ENCODE measurements around the gene COL3A1. TPM values are rescaled to one million over a fixed set of nuclear protein-coding genes. Genes with fewer than 3 reads are reported as not detected.

The COL3A1 gene
- total RNA-seq, 4 donors from 2014 or later: 211 to 408 (median 347) TPM

DNA sequence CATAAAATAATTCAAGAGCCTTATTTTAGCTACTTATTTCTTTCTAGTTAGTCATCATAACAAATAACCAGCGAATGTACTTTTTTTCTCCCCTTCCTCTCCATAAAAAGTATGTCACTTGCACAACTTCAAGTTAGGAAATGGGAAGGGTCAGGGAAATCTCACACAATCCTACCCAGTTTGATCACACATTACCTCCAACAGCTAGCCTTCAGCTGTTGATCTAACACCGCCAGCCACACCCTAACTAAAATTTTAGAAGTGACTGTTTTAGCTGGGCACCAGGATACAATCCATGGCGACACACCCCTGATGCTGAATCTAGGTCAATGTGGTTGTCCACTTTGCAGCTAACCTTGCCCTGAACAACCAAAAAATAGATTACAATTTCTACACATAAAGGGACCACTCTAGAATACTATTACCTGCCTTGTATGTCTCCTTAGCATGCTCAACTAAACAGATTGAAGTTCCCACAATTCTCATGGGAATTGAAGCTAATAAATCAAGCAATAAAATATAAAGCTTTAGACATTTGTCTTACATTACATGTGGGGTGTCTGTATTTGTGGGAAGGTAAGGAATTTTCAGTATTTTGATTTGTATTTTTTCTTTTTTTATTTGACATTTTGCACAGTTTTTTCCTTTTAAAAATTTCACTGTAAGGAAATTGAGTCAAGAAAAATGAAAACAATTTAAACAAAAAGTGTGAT, 7.3 kb upstream of the COL3A1 start:
- peak overlapping the region in 3 of 4 donors; percentile 35 to 48 (median 46) for H3K27ac ChIP-seq
- H3K9me3 ChIP-seq: no peaks in the 10 kb centered on the region
- no peak overlapping the region for H3K4me3 ChIP-seq
- ATAC-seq: peak; percentile 52
- no peaks in the 10 kb centered on the region for H3K27me3 ChIP-seq
- TF ChIP-seq POLR2AphosphoS5 (IDR thresholded peaks at IDR 0.05): no peak
- TF ChIP-seq POLR2A (IDR thresholded peaks at IDR 0.05): no peak
- no peak for TF ChIP-seq EP300 (IDR thresholded peaks at IDR 0.05)
- TF ChIP-seq, protein P1, sequence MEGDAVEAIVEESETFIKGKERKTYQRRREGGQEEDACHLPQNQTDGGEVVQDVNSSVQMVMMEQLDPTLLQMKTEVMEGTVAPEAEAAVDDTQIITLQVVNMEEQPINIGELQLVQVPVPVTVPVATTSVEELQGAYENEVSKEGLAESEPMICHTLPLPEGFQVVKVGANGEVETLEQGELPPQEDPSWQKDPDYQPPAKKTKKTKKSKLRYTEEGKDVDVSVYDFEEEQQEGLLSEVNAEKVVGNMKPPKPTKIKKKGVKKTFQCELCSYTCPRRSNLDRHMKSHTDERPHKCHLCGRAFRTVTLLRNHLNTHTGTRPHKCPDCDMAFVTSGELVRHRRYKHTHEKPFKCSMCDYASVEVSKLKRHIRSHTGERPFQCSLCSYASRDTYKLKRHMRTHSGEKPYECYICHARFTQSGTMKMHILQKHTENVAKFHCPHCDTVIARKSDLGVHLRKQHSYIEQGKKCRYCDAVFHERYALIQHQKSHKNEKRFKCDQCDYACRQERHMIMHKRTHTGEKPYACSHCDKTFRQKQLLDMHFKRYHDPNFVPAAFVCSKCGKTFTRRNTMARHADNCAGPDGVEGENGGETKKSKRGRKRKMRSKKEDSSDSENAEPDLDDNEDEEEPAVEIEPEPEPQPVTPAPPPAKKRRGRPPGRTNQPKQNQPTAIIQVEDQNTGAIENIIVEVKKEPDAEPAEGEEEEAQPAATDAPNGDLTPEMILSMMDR (IDR thresholded peaks at IDR 0.05): no peak
- no peaks in the 10 kb centered on the region for H3K36me3 ChIP-seq
- peaks cover 0 to 26% (median 0%) of the 10 kb centered on the region in 3 donors for H3K4me1 ChIP-seq
- 65% methylated on average over 3 of the region's 3 CpGs; no CpG with 5 or more reads in 1 of the 2 donors for WGBS, 2 donors (ENCODE audit: low coverage in 1 of 2)

GRCh38 chr2:188969236-188969635, 4.9 kb upstream of the COL3A1 start:
- Histone ChIP-seq H3K27ac (peak overlapping the region in 3 of 4 donors; percentile 3 to 86 (median 63)), H3K9me3 (no peaks in the 10 kb centered on the region), H3K27me3 (no peaks in the 10 kb centered on the region), H3K4me3 (no peak overlapping the region), H3K36me3 (no peaks in the 10 kb centered on the region), H3K4me1 (peaks cover 0 to 40% (median 8%) of the 10 kb centered on the region in 3 donors)
- peak; percentile 52 for ATAC-seq
- 21 to 32% methylated on average over 3 of the region's 3 CpGs for WGBS, 2 donors (ENCODE audit: low coverage in 1 of 2)
- no peak for TF ChIP-seq POLR2AphosphoS5 (IDR thresholded peaks at IDR 0.05)
- no peak for TF ChIP-seq EP300 (IDR thresholded peaks at IDR 0.05)
- TF ChIP-seq POLR2A (IDR thresholded peaks at IDR 0.05): no peak
- TF ChIP-seq, protein P1 (IDR thresholded peaks at IDR 0.05): no peak

- H3K27me3 ChIP-seq: no peaks in the 10 kb centered on the region
- no peak overlapping the region for H3K4me3 ChIP-seq
- no peaks in the 10 kb centered on the region for H3K36me3 ChIP-seq
- no peaks in the 10 kb centered on the region for H3K9me3 ChIP-seq
- H3K4me1 ChIP-seq: peaks cover 0 to 40% (median 8%) of the 10 kb centered on the region in 3 donors
- H3K27ac ChIP-seq: peak overlapping the region in 2 of 4 donors; percentile 63 to 86
- ATAC-seq: no peak
- TF ChIP-seq EP300 (IDR thresholded peaks at IDR 0.05) (no peak), POLR2AphosphoS5 (IDR thresholded peaks at IDR 0.05) (no peak), POLR2A (IDR thresholded peaks at IDR 0.05) (no peak)
- TF ChIP-seq, protein P1 (IDR thresholded peaks at IDR 0.05): no peak
- 36 to 62% methylated on average over 2 of the region's 2 CpGs for WGBS, 2 donors (ENCODE audit: low coverage in 1 of 2)
Measured at GRCh38 chr2:188969651-188970050, 4.5 kb upstream of the COL3A1 start.

DNA sequence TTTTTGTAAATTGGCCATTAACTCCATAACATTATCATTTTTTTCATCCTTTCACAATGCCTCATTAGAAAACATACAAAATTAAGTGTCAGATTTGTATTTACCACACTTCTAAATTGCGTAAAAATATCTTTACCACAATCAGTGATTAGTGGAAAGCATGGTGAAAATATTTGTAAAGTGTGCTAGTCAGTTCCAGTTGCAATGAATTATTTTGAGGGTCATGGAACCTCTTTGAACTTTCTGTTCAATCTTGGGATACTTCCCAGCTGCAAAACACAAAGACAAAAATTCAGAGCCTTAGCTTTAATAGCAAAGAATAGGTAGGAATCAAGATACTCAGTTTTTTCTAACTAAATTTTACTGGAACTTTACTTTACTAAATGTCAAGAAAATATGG, 4.0 kb upstream of the COL3A1 start:
- TF ChIP-seq POLR2AphosphoS5 (IDR thresholded peaks at IDR 0.05) (no peak), POLR2A (IDR thresholded peaks at IDR 0.05) (no peak), EP300 (IDR thresholded peaks at IDR 0.05) (no peak)
- TF ChIP-seq, protein P1 (IDR thresholded peaks at IDR 0.05): no peak
- peak overlapping the region in 3 of 4 donors; percentile 12 to 86 (median 63) for H3K27ac ChIP-seq
- H3K36me3 ChIP-seq: no peaks in the 10 kb centered on the region
- WGBS, 2 donors (ENCODE audit: low coverage in 1 of 2): 16 to 33% methylated on average over 1 of the region's 1 CpG
- H3K9me3 ChIP-seq: no peaks in the 10 kb centered on the region
- no peak for ATAC-seq
- H3K27me3 ChIP-seq: no peaks in the 10 kb centered on the region
- H3K4me3 ChIP-seq: no peak overlapping the region
- peaks cover 0 to 40% (median 8%) of the 10 kb centered on the region in 3 donors for H3K4me1 ChIP-seq

GRCh38 chr2:188971432-188971861, 2.7 kb upstream of the COL3A1 start:
- no peak for TF ChIP-seq EP300 (IDR thresholded peaks at IDR 0.05)
- 50 to 80% methylated on average over 1 of the region's 1 CpG for WGBS, 2 donors (ENCODE audit: low coverage in 1 of 2)
- H3K4me3 ChIP-seq: no peak overlapping the region
- H3K36me3 ChIP-seq: no peaks in the 10 kb centered on the region
- ATAC-seq: no peak
- peaks cover 0 to 34% (median 8%) of the 10 kb centered on the region in 3 donors for H3K4me1 ChIP-seq
- no peaks in the 10 kb centered on the region for H3K27me3 ChIP-seq
- no peaks in the 10 kb centered on the region for H3K9me3 ChIP-seq
- H3K27ac ChIP-seq: peak overlapping the region in 3 of 4 donors; percentile 55 to 86 (median 63)
